HG02852 (cell line): ENCODE data around the gene PRDX4.
"Not testable (repeated sequence)": the region's sequence is repeated elsewhere in the genome, so short reads cannot be mapped to it uniquely, and the experiment has no call there.

Experiments
- ATAC-seq: cut with Tn5 transposase; IDR thresholded peaks from one replicate; pipeline ENCODE4 v1.9.1; 2021; ENCODE audit warnings: mild to moderate bottlenecking, moderate library complexity; ENCODE audit not compliant: unreplicated experiment

The PRDX4 gene

DNA sequence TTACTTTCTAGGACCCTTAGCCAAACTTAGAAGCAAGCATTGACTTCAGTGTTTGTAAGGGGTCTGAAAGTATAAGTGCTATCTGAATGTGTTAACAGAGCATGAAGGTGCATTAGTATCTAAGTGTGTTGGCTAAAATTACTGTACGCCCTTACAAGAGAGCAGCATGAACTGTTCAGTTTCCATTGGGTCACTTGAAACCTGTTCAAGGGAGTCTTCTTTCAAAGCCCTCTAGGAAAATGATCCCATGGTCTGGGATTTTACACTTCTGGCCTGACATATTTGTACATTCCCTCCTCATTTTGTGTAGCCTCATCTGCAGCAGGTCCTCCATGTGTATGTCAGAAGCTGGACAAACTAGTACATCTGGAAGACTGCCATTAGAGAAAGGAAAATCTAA, 3.2 kb downstream of the PRDX4 start:
- no peak for ATAC-seq

DNA sequence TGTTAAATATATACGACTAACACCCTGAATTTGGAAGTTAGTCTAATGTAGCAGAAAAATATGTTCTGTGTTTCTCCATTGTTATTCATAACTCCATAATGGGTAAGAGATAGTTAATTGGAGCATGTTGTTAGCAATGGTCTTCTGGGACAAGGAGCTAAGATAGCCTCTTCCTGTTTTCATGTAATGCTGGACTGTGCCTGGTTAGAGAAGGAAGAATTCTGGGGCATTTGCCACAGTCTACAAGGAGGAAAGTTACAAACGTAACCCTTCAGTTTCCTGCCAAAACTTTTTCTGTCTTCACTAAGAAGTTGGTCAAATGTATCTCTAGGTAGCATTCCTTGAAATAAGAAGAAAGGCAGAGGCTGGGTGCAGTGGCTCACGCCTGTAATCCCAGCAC, 5.8 kb downstream of the PRDX4 start:
- no peak for ATAC-seq

DNA sequence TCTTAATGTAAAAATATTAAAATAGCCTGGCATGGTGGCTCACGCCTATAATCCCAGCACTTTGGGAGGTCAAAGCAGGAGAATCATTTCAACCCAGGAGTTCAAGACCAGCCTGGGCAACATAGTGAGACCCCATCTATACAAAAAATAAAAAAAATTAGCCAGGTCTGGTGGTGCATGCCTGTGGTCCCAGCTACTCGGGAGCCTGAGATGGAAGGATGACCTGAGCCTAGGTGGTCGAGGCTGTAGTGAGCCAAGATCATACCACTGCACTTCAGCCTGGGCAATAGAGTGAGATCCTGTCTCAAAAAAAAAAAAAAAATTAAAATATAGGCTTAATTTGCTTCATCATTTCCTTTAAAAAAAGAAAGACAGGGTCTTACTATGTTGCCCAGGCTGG, 9.2 kb downstream of the PRDX4 start:
- not testable (repeated sequence) for ATAC-seq

DNA sequence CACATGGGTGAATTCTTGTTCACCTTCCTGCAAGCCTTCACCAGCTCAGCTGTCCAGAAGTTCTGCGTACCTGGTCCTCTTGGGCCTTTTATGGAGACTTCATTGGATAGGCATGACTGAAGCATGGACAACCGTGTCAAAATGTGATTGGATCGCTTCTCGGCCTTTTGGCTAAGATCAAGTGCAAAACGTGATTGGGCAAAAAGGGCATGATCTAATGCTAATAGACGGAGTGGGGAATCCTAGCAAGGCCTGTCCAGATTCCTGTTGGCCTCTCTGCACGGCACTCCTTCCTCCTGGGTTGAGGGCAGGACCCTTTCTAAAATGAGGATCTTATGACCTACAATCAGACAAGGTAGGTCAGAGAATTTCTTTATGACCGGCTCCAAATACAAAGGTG, 24.9 kb downstream of the PRDX4 start:
- no peak for ATAC-seq

DNA sequence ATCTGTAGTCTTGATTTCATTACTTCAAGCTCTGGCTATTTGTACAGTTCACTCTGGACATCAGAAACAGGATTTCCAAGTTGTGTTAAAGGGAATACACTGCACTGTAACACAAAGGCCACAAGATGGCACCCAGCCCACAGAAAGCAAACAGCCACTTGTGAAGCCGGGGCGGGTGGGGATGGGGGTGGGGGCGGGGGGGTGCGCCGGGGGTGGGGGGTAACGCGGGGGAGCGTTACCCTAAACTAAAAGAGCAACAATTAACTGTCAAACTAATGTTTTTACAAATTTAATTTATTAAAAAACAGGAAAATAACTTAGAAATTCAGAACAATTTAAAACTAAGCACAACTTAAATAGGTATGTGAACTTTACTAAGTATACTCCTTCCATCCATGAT, 27.3 kb downstream of the PRDX4 start:
- peak; percentile 66 for ATAC-seq

DNA sequence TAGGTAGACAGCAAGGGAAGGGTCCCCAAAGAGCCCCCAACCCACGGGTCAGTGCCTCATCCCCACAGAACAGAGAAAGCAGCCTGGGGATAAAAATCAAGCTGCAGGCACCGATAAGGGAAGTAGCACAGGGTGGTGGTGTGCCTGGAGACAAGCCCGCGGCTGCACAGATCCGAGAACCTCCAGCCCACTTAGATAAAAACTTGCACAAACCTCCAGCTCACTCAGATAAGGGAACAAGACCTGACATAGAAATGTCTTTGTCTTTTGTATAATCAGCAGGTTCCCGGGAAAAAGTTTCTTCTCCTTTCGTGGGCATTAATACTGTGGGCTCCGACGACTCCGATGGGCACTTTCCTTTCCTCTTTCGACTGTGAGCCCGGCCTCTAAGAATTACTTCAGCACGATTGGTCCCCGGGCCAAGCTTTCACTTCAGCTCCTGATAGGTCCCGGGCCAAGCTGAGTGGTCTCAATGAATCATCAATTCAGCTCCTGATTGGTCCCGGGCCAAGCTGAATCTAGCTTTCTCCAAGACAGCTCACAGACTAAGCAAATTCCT, 32.4 kb downstream of the PRDX4 start:
- no peak for ATAC-seq

DNA sequence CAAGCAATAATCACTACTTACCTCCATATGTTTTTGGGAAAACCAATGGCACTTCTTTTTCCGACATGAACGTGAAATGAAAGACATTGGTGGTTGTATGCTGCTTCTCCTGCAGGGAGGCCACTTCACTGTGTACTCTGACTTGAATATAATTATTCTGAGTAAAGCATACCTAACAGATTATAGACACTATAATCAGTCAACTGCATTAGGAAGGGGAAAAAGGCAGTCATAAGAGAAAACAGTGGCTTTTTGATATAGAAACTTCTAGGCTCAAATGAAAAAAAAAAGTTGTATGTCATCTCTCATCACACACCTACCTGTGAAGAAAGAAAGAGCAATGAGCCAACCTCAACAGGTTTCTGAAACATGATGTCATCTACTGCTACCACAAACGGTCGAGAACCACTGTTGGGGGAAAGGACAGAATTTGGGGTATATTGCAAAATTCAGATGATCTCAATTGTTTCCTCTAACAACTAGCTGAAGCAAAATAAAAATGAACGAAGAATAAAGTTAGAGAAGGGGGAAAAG, 37.4 kb downstream of the PRDX4 start:
- ATAC-seq = no peak

DNA sequence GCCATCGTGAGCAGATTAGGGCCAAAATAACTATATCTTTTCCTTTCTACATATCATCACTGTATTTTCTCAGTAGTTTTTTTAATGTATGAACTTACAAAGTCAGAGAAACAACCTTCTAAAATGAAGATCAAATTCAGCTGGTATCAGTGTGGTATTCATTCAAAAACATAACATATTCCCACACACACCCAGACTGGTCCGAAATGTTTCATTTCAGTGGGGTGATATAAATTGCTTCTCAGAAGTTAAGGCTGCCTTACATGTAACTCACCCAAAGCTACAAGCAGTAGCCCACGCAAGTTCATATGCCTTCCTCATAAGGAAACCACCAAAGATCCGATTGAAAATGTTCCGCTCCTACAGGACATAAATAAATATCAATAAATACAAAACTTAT, 37.9 kb downstream of the PRDX4 start:
- no peak for ATAC-seq

DNA sequence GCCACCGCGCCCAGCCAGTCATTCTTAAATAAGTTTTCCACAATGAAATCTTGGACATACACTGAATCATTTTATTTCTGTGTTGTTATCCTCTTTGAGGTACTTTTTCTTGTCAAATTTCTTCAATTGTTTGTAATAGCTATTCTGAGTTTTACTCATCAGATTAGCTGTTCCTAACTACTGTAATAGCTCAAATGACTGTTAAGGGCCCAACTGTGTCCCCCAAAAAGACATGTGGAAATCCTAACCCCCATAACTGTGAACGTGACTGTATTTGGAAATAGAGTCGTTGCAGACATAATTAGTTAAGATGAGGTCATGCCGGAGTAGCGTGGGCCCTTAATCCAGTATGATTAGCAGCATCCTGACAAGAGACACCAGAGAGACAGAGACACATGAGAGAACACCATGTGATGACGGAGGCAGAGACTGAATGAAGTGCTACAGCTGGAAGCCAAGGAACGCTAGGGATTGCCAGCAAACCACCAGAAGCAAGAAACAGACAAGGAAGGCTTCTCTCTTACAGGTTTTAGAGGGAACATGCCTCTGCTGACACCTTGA, 52.9 kb downstream of the PRDX4 start:
- ATAC-seq = no peak

DNA sequence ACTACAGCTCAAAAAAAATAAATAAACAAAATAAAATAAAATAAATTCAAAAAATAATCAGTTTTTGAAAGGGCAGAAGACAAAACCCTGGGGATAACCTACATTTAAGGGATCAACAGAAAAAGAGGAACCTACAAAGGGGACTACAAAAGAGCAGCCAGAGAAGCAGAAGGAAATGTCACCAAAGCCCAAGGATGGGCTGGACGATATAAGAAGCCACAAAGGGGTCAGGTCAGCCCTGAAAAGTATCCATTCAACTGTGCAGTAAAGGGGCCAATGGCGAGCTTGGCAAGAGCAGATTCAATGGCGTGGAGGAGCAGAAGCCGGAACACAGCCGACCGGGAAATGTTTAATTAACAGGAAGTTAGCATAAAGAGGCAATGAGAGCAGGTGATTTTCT, 58.9 kb downstream of the PRDX4 start:
- no peak for ATAC-seq

DNA sequence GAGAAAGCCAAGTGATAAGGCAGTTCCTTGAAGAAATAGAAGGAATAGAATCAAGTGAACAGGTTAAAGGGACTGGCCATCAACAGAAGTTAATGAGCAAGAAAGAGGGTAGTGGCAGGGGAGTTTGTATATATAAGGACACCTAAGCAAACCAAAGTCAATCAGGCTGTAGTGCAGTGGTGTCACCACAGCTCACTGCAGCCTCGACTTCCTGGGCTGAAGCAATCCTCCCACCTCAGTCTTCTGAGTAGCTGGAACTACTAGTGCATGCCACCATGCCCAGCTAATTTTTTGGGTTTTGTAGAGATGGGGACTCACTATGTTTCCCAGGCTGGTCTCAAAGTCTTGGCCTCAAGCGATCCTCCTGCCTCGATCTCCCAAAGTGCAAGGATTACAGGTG, 59.9 kb downstream of the PRDX4 start:
- no peak for ATAC-seq

DNA sequence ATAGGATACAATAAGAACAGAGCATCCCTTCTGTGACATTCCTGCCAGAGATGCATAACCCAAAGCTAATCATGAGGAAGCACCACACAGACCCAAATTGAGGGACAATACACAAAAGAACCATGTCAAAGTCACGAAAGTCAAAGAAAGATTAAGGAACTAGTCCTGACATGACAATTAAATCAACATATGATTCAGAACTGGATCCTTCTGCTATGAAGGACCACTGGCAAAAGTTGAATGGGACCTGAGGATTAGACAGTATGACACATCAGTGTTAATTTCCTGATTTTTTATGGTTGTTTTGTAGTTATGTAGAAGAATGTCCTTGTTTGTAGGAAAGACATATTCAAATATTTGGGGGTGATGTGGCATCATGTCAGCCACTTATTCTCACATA, 61.9 kb downstream of the PRDX4 start:
- no peak for ATAC-seq

DNA sequence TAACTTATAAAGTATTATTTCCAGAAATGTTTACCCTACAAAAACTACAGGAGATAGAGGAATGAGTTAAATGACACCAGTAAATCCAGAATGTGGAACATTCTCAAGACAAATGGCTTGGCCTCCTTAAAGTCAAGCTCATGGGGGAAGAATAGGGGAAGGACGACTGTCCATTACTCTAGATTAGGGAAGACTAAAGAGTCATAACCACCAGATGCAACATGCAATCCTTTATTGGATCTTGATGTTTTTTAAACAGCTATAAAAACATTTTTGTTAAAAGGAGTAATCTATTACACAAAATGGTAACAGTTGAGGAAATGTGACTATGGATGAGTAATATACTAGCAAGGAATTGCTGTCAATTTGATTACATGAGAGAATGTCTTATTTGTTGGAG, 64.7 kb downstream of the PRDX4 start:
- no peak for ATAC-seq

DNA sequence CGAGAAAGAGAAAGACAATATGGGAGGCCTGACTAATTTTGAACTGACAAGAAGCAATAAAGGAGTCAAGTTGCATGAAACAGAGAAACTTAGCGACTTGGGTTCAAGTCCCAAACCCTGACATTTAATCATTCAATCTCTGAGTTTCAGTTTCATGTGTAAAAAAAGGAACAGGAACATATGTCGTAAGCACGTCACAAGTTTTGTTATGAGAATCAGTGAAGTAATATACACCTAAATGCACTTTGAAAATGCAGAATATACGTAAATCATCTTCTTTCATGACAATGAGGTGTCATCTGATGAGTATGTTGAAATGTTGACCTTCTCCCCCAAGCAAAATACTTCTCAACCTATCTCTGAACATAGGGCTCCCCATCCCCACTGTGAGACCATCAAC, 65.4 kb downstream of the PRDX4 start:
- peak; percentile 73 for ATAC-seq
